H1 (cell line): Measurements from ENCODE around the gene IL1RAPL1. TPM values are rescaled to one million over a fixed set of nuclear protein-coding genes. Genes with fewer than 3 reads are reported as not detected.

ENCODE experiments used
- CTCF ChIA-PET: fragments of 300-600 bp; sonication (Branson Sonifier 250); formaldehyde crosslinking; loops from one replicate; lab custom pipeline; 2021; ENCODE audit not compliant: partially characterized antibody; lab: Charles Lee
- POLR2A ChIA-PET: fragments of 300-600 bp; sonication (Branson Sonifier 250); formaldehyde crosslinking; loops from one replicate; lab custom pipeline; 2021; ENCODE audit warnings: inconsistent platforms; ENCODE audit not compliant: partially characterized antibody; lab: Charles Lee
- DNase-seq, 2 experiments: peaks; one replicate each; pipeline versions ENCODE4 v3.0.0 to v3.0.0-alpha.2; 2010 to 2022; ENCODE audit warnings: low spot score in 2 of 2, low read depth in 1 of 2, mixed read lengths in 1 of 2
- FAIRE-seq: peaks from 2 replicates; lab custom pipeline; 2011; peaks lifted over from hg19 to GRCh38; lab: Jason Lieb, UNC
- H2AFZ ChIP-seq: 2 replicates; pipeline ENCODE4 v1.8.1; 2012; ENCODE audit warnings: low read length, inconsistent platforms
- H2AK5ac ChIP-seq: 2 replicates; pipeline ENCODE4 v1.6.1; 2013; ENCODE audit warnings: low read depth, low read length
- H2BK120ac ChIP-seq: replicated peaks from 2 replicates; pipeline ENCODE3; 2013; ENCODE audit warnings: low read depth, low read length, inconsistent platforms
- H2BK12ac ChIP-seq: 2 replicates; pipeline ENCODE4 v1.6.1; 2013; ENCODE audit warnings: low read depth, low read length
- H2BK15ac ChIP-seq: 2 replicates; pipeline ENCODE4 v1.6.1; 2013; ENCODE audit warnings: low read length
- H2BK20ac ChIP-seq: 2 replicates; pipeline ENCODE4 v1.6.1; 2013; ENCODE audit warnings: low read length
- H2BK5ac ChIP-seq: 2 replicates; pipeline ENCODE4 v1.6.1; 2013; ENCODE audit warnings: low read depth, low read length
- H3K14ac ChIP-seq: 2 replicates; pipeline ENCODE4 v1.6.1; 2013; ENCODE audit warnings: inconsistent platforms; ENCODE audit not compliant: insufficient read length
- H3K18ac ChIP-seq: 2 replicates; pipeline ENCODE4 v1.6.1; 2013; ENCODE audit warnings: low read length; ENCODE audit errors: extremely low read depth
- H3K23ac ChIP-seq: 2 replicates; pipeline ENCODE4 v1.6.1; 2013; ENCODE audit warnings: inconsistent platforms; ENCODE audit not compliant: insufficient read length
- H3K23me2 ChIP-seq: 2 replicates; pipeline ENCODE4 v1.6.1; 2013; ENCODE audit warnings: low read depth, low read length
- H3K27ac ChIP-seq: 2 replicates; pipeline ENCODE4 v1.6.1; 2011; ENCODE audit warnings: low read depth, low read length, inconsistent platforms
- H3K27me3 ChIP-seq, 4 experiments: replicated peaks in 1 of 4; 1 replicate in 1 of 4; 2 replicates in 3 of 4; pipeline versions ENCODE4 v1.6.1 to v1.8.1; 2011 to 2013; ENCODE audit warnings: low read length in 3 of 4, mild to moderate bottlenecking in 3 of 4, inconsistent platforms in 2 of 4, mixed read lengths in 2 of 4, moderate library complexity in 1 of 4; ENCODE audit not compliant: control insufficient read depth in 3 of 4, insufficient read depth in 3 of 4; ENCODE audit errors: extremely low read depth in 1 of 4
- H3K36me3 ChIP-seq, 4 experiments: 2 replicates each; pipeline versions ENCODE4 v1.6.1 to v1.8.1; 2011 to 2013; ENCODE audit warnings: mild to moderate bottlenecking in 4 of 4, low read length in 3 of 4, moderate library complexity in 2 of 4, control low read depth in 1 of 4, inconsistent platforms in 1 of 4; ENCODE audit not compliant: insufficient read depth in 4 of 4, control insufficient read depth in 2 of 4
- H3K4ac ChIP-seq: replicated peaks from 2 replicates; pipeline ENCODE3; 2013; ENCODE audit warnings: low read length, low read depth, mixed read lengths, inconsistent platforms; ENCODE audit not compliant: insufficient read length
- H3K4me1 ChIP-seq, 4 experiments: replicated peaks in 1 of 4; 1 replicate in 1 of 4; 2 replicates in 3 of 4; pipeline versions ENCODE4 v1.6.1 to v1.8.1; 2011 to 2013; ENCODE audit warnings: low read length in 3 of 4, inconsistent platforms in 2 of 4, mixed read lengths in 1 of 4; ENCODE audit not compliant: insufficient read depth in 4 of 4, control insufficient read depth in 3 of 4
- H3K4me2 ChIP-seq, 2 experiments: 2 replicates each; pipeline versions ENCODE4 v1.6.1 to v1.8.1; 2011 to 2013; ENCODE audit warnings: low read depth in 2 of 2, low read length in 2 of 2, control low read depth in 1 of 2, inconsistent platforms in 1 of 2, mild to moderate bottlenecking in 1 of 2; ENCODE audit not compliant: insufficient read depth in 1 of 2
- H3K4me3 ChIP-seq, 4 experiments: fragments of 200-600, 300-600 bp in 1 of 4; sonication (generic), shearing (Covaris generic), sonication (Bioruptor Twin) in 1 of 4; 2 replicates each; pipeline versions ENCODE4 v1.5.1 to v1.8.1; 2011 to 2016; ENCODE audit warnings: low read length in 4 of 4, low read depth in 3 of 4, control low read depth in 2 of 4, inconsistent platforms in 2 of 4, mild to moderate bottlenecking in 2 of 4, mixed read lengths in 1 of 4, moderate library complexity in 1 of 4; ENCODE audit not compliant: insufficient read depth in 2 of 4; ENCODE audit errors: extremely low read depth in 1 of 4
- H3K56ac ChIP-seq: replicated peaks from 2 replicates; pipeline ENCODE3; 2013; ENCODE audit warnings: low read depth, mild to moderate bottlenecking, mixed read lengths, low read length, inconsistent platforms; ENCODE audit not compliant: insufficient read length
- H3K79me1 ChIP-seq: 2 replicates; pipeline ENCODE4 v1.6.1; 2013; ENCODE audit warnings: low read depth, low read length, control low read depth
- H3K79me2 ChIP-seq, 2 experiments: 2 replicates each; pipeline versions ENCODE4 v1.6.1 to v1.8.1; 2012 to 2013; ENCODE audit warnings: low read length in 2 of 2, mild to moderate bottlenecking in 2 of 2, inconsistent platforms in 1 of 2; ENCODE audit not compliant: insufficient read depth in 2 of 2, control insufficient read depth in 1 of 2
- H3K9ac ChIP-seq, 4 experiments: replicated peaks in 1 of 4; 1 replicate in 1 of 4; 2 replicates in 3 of 4; pipeline versions ENCODE4 v1.6.1 to v1.8.1; 2011 to 2013; ENCODE audit warnings: low read depth in 3 of 4, low read length in 3 of 4, control low read depth in 2 of 4, mild to moderate bottlenecking in 2 of 4, moderate library complexity in 2 of 4, inconsistent platforms in 1 of 4; ENCODE audit errors: extremely low read depth in 1 of 4
- H3K9me3 ChIP-seq, 2 experiments: 2 replicates each; pipeline versions ENCODE4 v1.6.1 to v1.8.1; 2012 to 2013; ENCODE audit warnings: mild to moderate bottlenecking in 2 of 2, moderate library complexity in 2 of 2, control low read depth in 1 of 2, inconsistent platforms in 1 of 2, low read depth in 1 of 2, low read length in 1 of 2, mixed read lengths in 1 of 2; ENCODE audit not compliant: insufficient read depth in 2 of 2
- H4K20me1 ChIP-seq, 2 experiments: replicated peaks in 1 of 2; 2 replicates each; pipeline versions ENCODE3 to v1.8.1; 2011 to 2013; ENCODE audit warnings: inconsistent platforms in 2 of 2, low read length in 2 of 2, mild to moderate bottlenecking in 1 of 2; ENCODE audit not compliant: insufficient read depth in 2 of 2, control insufficient read depth in 1 of 2
- H4K5ac ChIP-seq: 2 replicates; pipeline ENCODE4 v1.6.1; 2013; ENCODE audit warnings: low read length, low read depth, mixed read lengths, inconsistent platforms; ENCODE audit not compliant: insufficient read length
- H4K8ac ChIP-seq: 2 replicates; pipeline ENCODE4 v1.8.0; 2013; ENCODE audit warnings: mild to moderate bottlenecking, moderate library complexity, low read length, inconsistent platforms; ENCODE audit not compliant: insufficient read depth; ENCODE audit errors: extremely low read depth
- H4K91ac ChIP-seq: replicated peaks from 2 replicates; pipeline ENCODE3; 2013; ENCODE audit warnings: low read length, mixed read lengths, inconsistent platforms; ENCODE audit not compliant: insufficient read length
- BACH1 ChIP-seq: IDR thresholded peaks from 2 replicates; pipeline ENCODE4 v1.6.1; 2012; ENCODE audit warnings: low read length, improper control_type of control experiment
- CBX8 ChIP-seq: fragments of 300-800, 300-1000 bp; sonication (generic); IDR thresholded peaks from 2 replicates; pipeline ENCODE4 v1.7.1; 2016; ENCODE audit warnings: low read depth, low read length, borderline replicate concordance
- CREB1 ChIP-seq: IDR thresholded peaks from 2 replicates; pipeline ENCODE4 v1.6.1; 2012; ENCODE audit warnings: inconsistent platforms
- CTBP2 ChIP-seq: IDR thresholded peaks from 2 replicates; pipeline ENCODE4 v1.7.0; 2011; ENCODE audit warnings: borderline replicate concordance, mild to moderate bottlenecking, moderate library complexity, mixed read lengths, low read length; ENCODE audit not compliant: insufficient read depth, insufficient read length
- E2F6 ChIP-seq: IDR thresholded peaks from 2 replicates; pipeline ENCODE4 v1.6.1; 2012; ENCODE audit warnings: inconsistent platforms
- MAFK ChIP-seq: IDR thresholded peaks from 2 replicates; pipeline ENCODE4 v1.6.1; 2012; ENCODE audit warnings: low read depth, mild to moderate bottlenecking, improper control_type of control experiment, low read length
- NANOG ChIP-seq: IDR thresholded peaks from 2 replicates; pipeline ENCODE4 v1.6.1; 2011; ENCODE audit warnings: low read length, low read depth, mild to moderate bottlenecking, inconsistent platforms; ENCODE audit not compliant: insufficient read depth, poor library complexity, severe bottlenecking
- RBBP5 ChIP-seq: IDR thresholded peaks from 2 replicates; pipeline ENCODE4 v1.7.1; 2012; ENCODE audit warnings: low read depth, mild to moderate bottlenecking, inconsistent platforms, low read length, moderate library complexity, borderline replicate concordance
- SRF ChIP-seq: IDR thresholded peaks from 2 replicates; pipeline ENCODE4 v1.6.1; 2011; ENCODE audit warnings: mild to moderate bottlenecking, low read depth, low read length, moderate library complexity
- USF2 ChIP-seq: IDR thresholded peaks from 2 replicates; pipeline ENCODE4 v1.6.1; 2011; ENCODE audit warnings: low read length, improper control_type of control experiment
- YY1 ChIP-seq: IDR thresholded peaks from 2 replicates; pipeline ENCODE4 v1.6.1; 2011; ENCODE audit warnings: low read depth, mild to moderate bottlenecking, low read length
- WGBS, 2 experiments: shearing (Covaris generic) in 1 of 2; methylation state at CpG; one replicate each; pipeline versions ENCODE4 v1.1.6 to v1.1.7; 2013 to 2015; ENCODE audit warnings: low lambda C conversion rate in 2 of 2, mixed read lengths in 2 of 2, inconsistent platforms in 1 of 2, low coverage in 1 of 2, missing lambda C conversion rate in 1 of 2; ENCODE audit not compliant: insufficient replicate concordance in 2 of 2, insufficient coverage in 1 of 2, insufficient read length in 1 of 2; ENCODE audit errors: extremely low coverage in 1 of 2, missing lambda C conversion rate in 1 of 2; 5-methylcytosine and 5-hydroxymethylcytosine counted together
- polyA plus RNA-seq, 7 experiments: library from polyadenylated mRNA; depleted of rRNA in 3 of 7; stranded (reverse) in 5 of 7; unstranded in 2 of 7; fragments of >200 nt in 5 of 7; fragments of 200-250 nt in 2 of 7; gene quantifications; 1 replicate in 5 of 7; 2 replicates in 1 of 7; 4 replicates in 1 of 7; pipeline versions ENCODE4 v1.2.1 to v1.2.3, GENCODE V29; 2011 to 2013; ENCODE audit warnings: missing spikeins in 2 of 7, mixed read lengths in 2 of 7
- total RNA-seq: library from RNA; stranded (reverse); fragmentation: NEBNext Ultra II Directional; extraction: Animal tissue kit (Norgen Biotek cat#: 25700); gene quantifications from 2 replicates; pipeline ENCODE4 v1.2.1, GENCODE V29; 2021

IL1RAPL1 gene
- total and polyA plus RNA-seq, 2 of the 8 experiments (the other 6 are each of a cell fraction or from before 2014, with no cell fraction given): 0.11 to 0.35 TPM

GRCh38 chrX:29065477-29065876, 478.2 kb downstream of the IL1RAPL1 start:
- WGBS, 2 experiments: 69% methylated on average over 2 of the region's 2 CpGs; no CpG with 5 or more reads in 1 of the 2 experiments
- no peak for TF ChIP-seq CBX8
- TF ChIP-seq NANOG: no peak
- TF ChIP-seq MAFK: no peak
- no peak for TF ChIP-seq USF2
- TF ChIP-seq YY1: no peak
- TF ChIP-seq CTBP2: no peak
- TF ChIP-seq E2F6: no peak
- TF ChIP-seq SRF: no peak
- TF ChIP-seq BACH1: no peak
- TF ChIP-seq RBBP5: no peak
- TF ChIP-seq CREB1: no peak

More at GRCh38 chrX:29065477-29065876, 478.2 kb downstream of the IL1RAPL1 start:
- no peak overlapping the region for H2BK15ac ChIP-seq
- DNase-seq (no peak), FAIRE-seq (peak; percentile 60)
- H3K9ac ChIP-seq: no peak overlapping the region
- no peak overlapping the region for H2AK5ac ChIP-seq
- H2BK5ac ChIP-seq: no peak overlapping the region
- no peak overlapping the region for H4K8ac ChIP-seq
- POLR2A ChIA-PET: no interaction called here
- H3K23me2 ChIP-seq: no peaks in the 10 kb centered on the region
- no peaks in the 10 kb centered on the region for H4K20me1 ChIP-seq
- no peaks in the 10 kb centered on the region for H3K79me2 ChIP-seq
- H2AFZ ChIP-seq: no peak overlapping the region
- H3K14ac ChIP-seq: no peak overlapping the region
- no peak overlapping the region for H2BK20ac ChIP-seq
- H3K4me1 ChIP-seq: peaks cover 0 to 2% (median 0%) of the 10 kb centered on the region in 4 experiments; a peak in 2 of 7 replicates
- no peak overlapping the region for H4K5ac ChIP-seq
- no peaks in the 10 kb centered on the region for H3K27me3 ChIP-seq
- H3K9me3 ChIP-seq: no peaks in the 10 kb centered on the region
- no peak overlapping the region for H3K4me2 ChIP-seq
- no peak overlapping the region for H3K4me3 ChIP-seq
- no peak overlapping the region for H2BK120ac ChIP-seq
- H2BK12ac ChIP-seq: no peak overlapping the region
- no peak overlapping the region for H3K27ac ChIP-seq
- H3K23ac ChIP-seq: no peak overlapping the region
- H3K18ac ChIP-seq: no peak overlapping the region
- H3K4ac ChIP-seq: no peak overlapping the region
- CTCF ChIA-PET: no interaction called here
- H4K91ac ChIP-seq: no peak overlapping the region
- H3K36me3 ChIP-seq: no peaks in the 10 kb centered on the region
- no peaks in the 10 kb centered on the region for H3K79me1 ChIP-seq
- no peak overlapping the region for H3K56ac ChIP-seq
